Measurements from ENCODE around the gene RPL18A.

RPL18A gene

DNA sequence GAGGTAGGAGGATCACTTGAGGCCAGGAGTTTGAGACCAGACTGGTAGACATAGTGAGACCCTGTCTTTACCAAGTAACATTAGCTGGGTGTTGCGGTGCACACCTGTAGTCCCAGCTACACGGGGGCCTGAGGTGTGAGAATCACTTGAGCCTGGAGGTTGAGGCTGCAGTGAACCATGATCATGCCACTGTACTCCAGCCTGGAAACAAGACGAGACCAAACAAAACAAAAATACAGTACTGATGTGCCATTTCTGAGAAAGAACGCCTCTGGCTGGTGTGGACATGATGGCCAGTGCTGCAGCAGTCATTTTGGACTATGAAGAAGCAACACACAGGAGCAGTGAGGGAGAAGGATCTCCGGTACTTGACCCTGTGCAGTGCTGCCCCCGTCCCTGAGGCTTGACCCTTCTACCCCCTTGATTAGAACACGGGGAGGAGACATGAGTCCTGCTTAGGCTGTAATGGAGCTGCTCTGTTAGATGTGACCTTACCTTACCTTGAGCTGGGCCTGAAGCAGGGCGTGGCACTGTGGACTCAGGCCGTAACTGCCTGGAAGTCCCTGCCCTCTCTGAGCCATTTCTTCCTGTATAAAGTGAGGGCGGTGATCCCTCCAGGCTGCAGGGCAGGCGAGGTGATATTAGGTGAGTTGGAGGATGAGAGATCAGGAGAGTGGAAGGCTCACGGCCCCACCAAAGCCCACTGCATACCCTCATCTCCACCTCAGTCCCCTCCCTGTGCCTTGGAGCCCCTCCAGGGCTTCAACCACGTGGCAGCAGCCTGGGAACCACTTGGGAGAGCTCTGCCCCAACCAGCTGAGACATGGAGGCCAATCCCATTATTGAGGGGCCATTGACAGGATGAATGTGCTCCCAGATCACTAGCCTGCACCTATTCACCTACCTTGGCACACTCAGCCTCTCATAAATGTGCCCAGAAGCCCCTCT, 5.9 kb downstream of the RPL18A start:
- Histone ChIP-seq H3K9me3 (ENCODE audit: control insufficient read depth, insufficient read depth, low read depth, low read length) (no peaks in the 10 kb centered on the region), H3K27ac (ENCODE audit: extremely low read depth, low read depth, low read length) (no peak overlapping the region), H3K4me1 (ENCODE audit: control insufficient read depth, insufficient read depth, low read length) (no peaks in the 10 kb centered on the region), H3K4me3 (ENCODE audit: low read depth, low read length) (no peak overlapping the region), H3K36me3 (ENCODE audit: control insufficient read depth in 2 of 2, insufficient read depth in 1 of 2, low read length in 2 of 2) (peaks cover 0 to 55% of the 10 kb centered on the region in 2 experiments; a peak in 2 of 3 replicates)
- POLR2A ChIA-PET = interaction anchor here (0.7 to 2.9 kb wide), 4 partner anchors 35 to 159 kb away, joined by 3 to 17 read pairs (median 4); partner anchors contain the start of gene CCDC124
- CTCF ChIA-PET = interaction anchor here (1.5 kb wide), 1 partner anchor 10 kb away, joined by 9 read pairs; no protein-coding TSS in a partner anchor
- TF ChIP-seq ZBTB8A (tag by site-specific recombination; IDR thresholded peaks at IDR 0.05) (0 out of 2 replicates have a peak, but pooled peaks have one; percentile 10), ZNF544 (tag by site-specific recombination; IDR thresholded peaks at IDR 0.05) (no peak), ZNF768 (tag by site-specific recombination; IDR thresholded peaks at IDR 0.05) (0 out of 2 replicates have a peak, but pooled peaks have one; percentile 4), KLF1 (tag by site-specific recombination; IDR thresholded peaks at IDR 0.05) (peak; percentile 78), KLF7 (tag by site-specific recombination; IDR thresholded peaks at IDR 0.05; ENCODE audit: borderline replicate concordance) (peak; percentile 13; the same call in 1 of the 2 replicates), ZNF266 (tag by site-specific recombination; IDR thresholded peaks at IDR 0.05; ENCODE audit: low read depth) (no peak), ZNF302 (tag by site-specific recombination; IDR thresholded peaks at IDR 0.05; ENCODE audit: low read depth) (no peak), ZNF600 (tag by site-specific recombination; IDR thresholded peaks at IDR 0.05) (peak; percentile 94), ZSCAN30 (tag by site-specific recombination; IDR thresholded peaks at IDR 0.05) (0 out of 2 replicates have a peak, but pooled peaks have one; percentile 35), ZNF660 (tag by site-specific recombination; IDR thresholded peaks at IDR 0.05) (0 out of 2 replicates have a peak, but pooled peaks have one; percentile 47), ZNF548 (tag by site-specific recombination; IDR thresholded peaks at IDR 0.05) (no peak), SP3 (tag by site-specific recombination; IDR thresholded peaks at IDR 0.05) (0 out of 2 replicates have a peak, but pooled peaks have one; percentile 18), ZNF10 (tag by site-specific recombination; IDR thresholded peaks at IDR 0.05) (no peak), ZNF274 (IDR thresholded peaks at IDR 0.05; ENCODE audit: low read length) (no peak), ZNF274 (tag by site-specific recombination; IDR thresholded peaks at IDR 0.05; ENCODE audit: borderline replicate concordance) (no peak), ZNF610 (tag by site-specific recombination; IDR thresholded peaks at IDR 0.05; ENCODE audit: borderline replicate concordance) (no peak), ZNF211 (tag by site-specific recombination; IDR thresholded peaks at IDR 0.05; ENCODE audit: low read depth) (no peak), ZEB2 (tag by site-specific recombination; IDR thresholded peaks at IDR 0.05) (peak; percentile 61), GLIS1 (tag by site-specific recombination; IDR thresholded peaks at IDR 0.05) (peak; percentile 48)
- TF ChIP-seq, protein P1, sequence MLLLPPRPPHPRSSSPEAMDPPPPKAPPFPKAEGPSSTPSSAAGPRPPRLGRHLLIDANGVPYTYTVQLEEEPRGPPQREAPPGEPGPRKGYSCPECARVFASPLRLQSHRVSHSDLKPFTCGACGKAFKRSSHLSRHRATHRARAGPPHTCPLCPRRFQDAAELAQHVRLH (tag by site-specific recombination; IDR thresholded peaks at IDR 0.05) = no peak
- TF ChIP-seq, protein P2, sequence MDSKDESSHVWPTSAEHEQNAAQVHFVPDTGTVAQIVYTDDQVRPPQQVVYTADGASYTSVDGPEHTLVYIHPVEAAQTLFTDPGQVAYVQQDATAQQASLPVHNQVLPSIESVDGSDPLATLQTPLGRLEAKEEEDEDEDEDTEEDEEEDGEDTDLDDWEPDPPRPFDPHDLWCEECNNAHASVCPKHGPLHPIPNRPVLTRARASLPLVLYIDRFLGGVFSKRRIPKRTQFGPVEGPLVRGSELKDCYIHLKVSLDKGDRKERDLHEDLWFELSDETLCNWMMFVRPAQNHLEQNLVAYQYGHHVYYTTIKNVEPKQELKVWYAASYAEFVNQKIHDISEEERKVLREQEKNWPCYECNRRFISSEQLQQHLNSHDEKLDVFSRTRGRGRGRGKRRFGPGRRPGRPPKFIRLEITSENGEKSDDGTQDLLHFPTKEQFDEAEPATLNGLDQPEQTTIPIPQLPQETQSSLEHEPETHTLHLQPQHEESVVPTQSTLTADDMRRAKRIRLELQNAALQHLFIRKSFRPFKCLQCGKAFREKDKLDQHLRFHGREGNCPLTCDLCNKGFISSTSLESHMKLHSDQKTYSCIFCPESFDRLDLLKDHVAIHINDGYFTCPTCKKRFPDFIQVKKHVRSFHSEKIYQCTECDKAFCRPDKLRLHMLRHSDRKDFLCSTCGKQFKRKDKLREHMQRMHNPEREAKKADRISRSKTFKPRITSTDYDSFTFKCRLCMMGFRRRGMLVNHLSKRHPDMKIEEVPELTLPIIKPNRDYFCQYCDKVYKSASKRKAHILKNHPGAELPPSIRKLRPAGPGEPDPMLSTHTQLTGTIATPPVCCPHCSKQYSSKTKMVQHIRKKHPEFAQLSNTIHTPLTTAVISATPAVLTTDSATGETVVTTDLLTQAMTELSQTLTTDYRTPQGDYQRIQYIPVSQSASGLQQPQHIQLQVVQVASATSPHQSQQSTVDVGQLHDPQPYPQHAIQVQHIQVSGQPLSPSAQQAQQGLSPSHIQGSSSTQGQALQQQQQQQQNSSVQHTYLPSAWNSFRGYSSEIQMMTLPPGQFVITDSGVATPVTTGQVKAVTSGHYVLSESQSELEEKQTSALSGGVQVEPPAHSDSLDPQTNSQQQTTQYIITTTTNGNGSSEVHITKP (tag by site-specific recombination; IDR thresholded peaks at IDR 0.05) = peak; percentile 31; the same call in 1 of the 2 replicates
- TF ChIP-seq, protein P3, sequence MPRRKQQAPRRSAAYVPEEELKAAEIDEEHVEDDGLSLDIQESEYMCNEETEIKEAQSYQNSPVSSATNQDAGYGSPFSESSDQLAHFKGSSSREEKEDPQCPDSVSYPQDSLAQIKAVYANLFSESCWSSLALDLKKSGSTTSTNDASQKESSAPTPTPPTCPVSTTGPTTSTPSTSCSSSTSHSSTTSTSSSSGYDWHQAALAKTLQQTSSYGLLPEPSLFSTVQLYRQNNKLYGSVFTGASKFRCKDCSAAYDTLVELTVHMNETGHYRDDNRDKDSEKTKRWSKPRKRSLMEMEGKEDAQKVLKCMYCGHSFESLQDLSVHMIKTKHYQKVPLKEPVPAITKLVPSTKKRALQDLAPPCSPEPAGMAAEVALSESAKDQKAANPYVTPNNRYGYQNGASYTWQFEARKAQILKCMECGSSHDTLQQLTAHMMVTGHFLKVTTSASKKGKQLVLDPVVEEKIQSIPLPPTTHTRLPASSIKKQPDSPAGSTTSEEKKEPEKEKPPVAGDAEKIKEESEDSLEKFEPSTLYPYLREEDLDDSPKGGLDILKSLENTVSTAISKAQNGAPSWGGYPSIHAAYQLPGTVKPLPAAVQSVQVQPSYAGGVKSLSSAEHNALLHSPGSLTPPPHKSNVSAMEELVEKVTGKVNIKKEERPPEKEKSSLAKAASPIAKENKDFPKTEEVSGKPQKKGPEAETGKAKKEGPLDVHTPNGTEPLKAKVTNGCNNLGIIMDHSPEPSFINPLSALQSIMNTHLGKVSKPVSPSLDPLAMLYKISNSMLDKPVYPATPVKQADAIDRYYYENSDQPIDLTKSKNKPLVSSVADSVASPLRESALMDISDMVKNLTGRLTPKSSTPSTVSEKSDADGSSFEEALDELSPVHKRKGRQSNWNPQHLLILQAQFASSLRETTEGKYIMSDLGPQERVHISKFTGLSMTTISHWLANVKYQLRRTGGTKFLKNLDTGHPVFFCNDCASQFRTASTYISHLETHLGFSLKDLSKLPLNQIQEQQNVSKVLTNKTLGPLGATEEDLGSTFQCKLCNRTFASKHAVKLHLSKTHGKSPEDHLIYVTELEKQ (tag by site-specific recombination; IDR thresholded peaks at IDR 0.05; ENCODE audit: borderline replicate concordance) = no peak
- TF ChIP-seq, protein P4, sequence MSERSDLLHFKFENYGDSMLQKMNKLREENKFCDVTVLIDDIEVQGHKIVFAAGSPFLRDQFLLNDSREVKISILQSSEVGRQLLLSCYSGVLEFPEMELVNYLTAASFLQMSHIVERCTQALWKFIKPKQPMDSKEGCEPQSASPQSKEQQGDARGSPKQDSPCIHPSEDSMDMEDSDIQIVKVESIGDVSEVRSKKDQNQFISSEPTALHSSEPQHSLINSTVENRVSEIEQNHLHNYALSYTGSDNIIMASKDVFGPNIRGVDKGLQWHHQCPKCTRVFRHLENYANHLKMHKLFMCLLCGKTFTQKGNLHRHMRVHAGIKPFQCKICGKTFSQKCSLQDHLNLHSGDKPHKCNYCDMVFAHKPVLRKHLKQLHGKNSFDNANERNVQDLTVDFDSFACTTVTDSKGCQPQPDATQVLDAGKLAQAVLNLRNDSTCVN (tag by site-specific recombination; optimal IDR thresholded peaks at IDR 0.05) = no peak
- TF ChIP-seq, protein P5, sequence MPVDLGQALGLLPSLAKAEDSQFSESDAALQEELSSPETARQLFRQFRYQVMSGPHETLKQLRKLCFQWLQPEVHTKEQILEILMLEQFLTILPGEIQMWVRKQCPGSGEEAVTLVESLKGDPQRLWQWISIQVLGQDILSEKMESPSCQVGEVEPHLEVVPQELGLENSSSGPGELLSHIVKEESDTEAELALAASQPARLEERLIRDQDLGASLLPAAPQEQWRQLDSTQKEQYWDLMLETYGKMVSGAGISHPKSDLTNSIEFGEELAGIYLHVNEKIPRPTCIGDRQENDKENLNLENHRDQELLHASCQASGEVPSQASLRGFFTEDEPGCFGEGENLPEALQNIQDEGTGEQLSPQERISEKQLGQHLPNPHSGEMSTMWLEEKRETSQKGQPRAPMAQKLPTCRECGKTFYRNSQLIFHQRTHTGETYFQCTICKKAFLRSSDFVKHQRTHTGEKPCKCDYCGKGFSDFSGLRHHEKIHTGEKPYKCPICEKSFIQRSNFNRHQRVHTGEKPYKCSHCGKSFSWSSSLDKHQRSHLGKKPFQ (tag by site-specific recombination; IDR thresholded peaks at IDR 0.05) = no peak

All from HEK293 (cell line).